HL-60/S4 treated with phorbol 12-myristate 13-acetate at 8.2 ng/mL for 4 days and 3 days (cell line): ENCODE data around the gene AGO3.
"Not testable (repeated sequence)": the region's sequence is repeated elsewhere in the genome, so short reads cannot be mapped to it uniquely, and the experiment has no call there.

Experiments used
- in situ Hi-C: fragments of 300-500 bp; cut with MboI; formaldehyde crosslinking; loops from 2 replicates; pipeline ENCODE4 v1.15.0; 2022; ENCODE audit warnings: low sequenced_read_pairs

AGO3 gene

GRCh38 chr1:36006941-36007500 is 76.1 kb downstream of the AGO3 start:
- in situ Hi-C loops = no loop called here

GRCh38 chr1:36007741-36008140 is 76.8 kb downstream of the AGO3 start:
- in situ Hi-C loops = no loop called here

- in situ Hi-C loops = no loop called here
Measured at GRCh38 chr1:36008546-36009197, 77.8 kb downstream of the AGO3 start.

GRCh38 chr1:36014722-36015220 is 83.9 kb downstream of the AGO3 start:
- in situ Hi-C loops = no loop called here

- in situ Hi-C loops = no loop called here
Measured at GRCh38 chr1:36016686-36017085, 85.8 kb downstream of the AGO3 start.

GRCh38 chr1:36023098-36023769 is 92.3 kb downstream of the AGO3 start:
- in situ Hi-C loops = no loop called here

GRCh38 chr1:36024024-36024423 is 93.1 kb downstream of the AGO3 start:
- in situ Hi-C loops = not testable (repeated sequence)

- in situ Hi-C loops = no loop called here
Measured at GRCh38 chr1:36024847-36025246, 93.9 kb downstream of the AGO3 start.

- in situ Hi-C loops = no loop called here
Measured at GRCh38 chr1:36027766-36028165, 96.9 kb downstream of the AGO3 start.

- in situ Hi-C loops = no loop called here
Measured at GRCh38 chr1:36031441-36031840, 100.5 kb downstream of the AGO3 start.

GRCh38 chr1:36034692-36035091 is 103.8 kb downstream of the AGO3 start:
- in situ Hi-C loops = no loop called here

GRCh38 chr1:36035154-36035553 is 104.2 kb downstream of the AGO3 start:
- in situ Hi-C loops = no loop called here

GRCh38 chr1:36040238-36040637 is 109.3 kb downstream of the AGO3 start:
- in situ Hi-C loops = no loop called here

GRCh38 chr1:36051821-36052220 is 120.9 kb downstream of the AGO3 start:
- in situ Hi-C loops = no loop called here

- in situ Hi-C loops = no loop called here
Measured at GRCh38 chr1:36053978-36054377, 123.1 kb downstream of the AGO3 start.

GRCh38 chr1:36055706-36056105 is 124.8 kb downstream of the AGO3 start:
- in situ Hi-C loops = no loop called here

- in situ Hi-C loops = no loop called here
Measured at GRCh38 chr1:36062315-36062714, 131.4 kb downstream of the AGO3 start.

GRCh38 chr1:36067871-36068270 is 137.0 kb downstream of the AGO3 start:
- in situ Hi-C loops = no loop called here

- in situ Hi-C loops = no loop called here
Measured at GRCh38 chr1:36068866-36069265, 138.0 kb downstream of the AGO3 start.

- in situ Hi-C loops = no loop called here
Measured at GRCh38 chr1:36070349-36070748, 139.4 kb downstream of the AGO3 start.

GRCh38 chr1:36076979-36077573 is 146.2 kb downstream of the AGO3 start:
- in situ Hi-C loops = no loop called here

GRCh38 chr1:36080236-36080635 is 149.3 kb downstream of the AGO3 start:
- in situ Hi-C loops = no loop called here
